HG02870 (cell line): ENCODE measurements around the gene POLD4.

Experiments used
- ATAC-seq: cut with Tn5 transposase; IDR thresholded peaks from one replicate; pipeline ENCODE4 v1.9.1; 2021; ENCODE audit warnings: mild to moderate bottlenecking, moderate library complexity; ENCODE audit not compliant: unreplicated experiment

The POLD4 gene

DNA sequence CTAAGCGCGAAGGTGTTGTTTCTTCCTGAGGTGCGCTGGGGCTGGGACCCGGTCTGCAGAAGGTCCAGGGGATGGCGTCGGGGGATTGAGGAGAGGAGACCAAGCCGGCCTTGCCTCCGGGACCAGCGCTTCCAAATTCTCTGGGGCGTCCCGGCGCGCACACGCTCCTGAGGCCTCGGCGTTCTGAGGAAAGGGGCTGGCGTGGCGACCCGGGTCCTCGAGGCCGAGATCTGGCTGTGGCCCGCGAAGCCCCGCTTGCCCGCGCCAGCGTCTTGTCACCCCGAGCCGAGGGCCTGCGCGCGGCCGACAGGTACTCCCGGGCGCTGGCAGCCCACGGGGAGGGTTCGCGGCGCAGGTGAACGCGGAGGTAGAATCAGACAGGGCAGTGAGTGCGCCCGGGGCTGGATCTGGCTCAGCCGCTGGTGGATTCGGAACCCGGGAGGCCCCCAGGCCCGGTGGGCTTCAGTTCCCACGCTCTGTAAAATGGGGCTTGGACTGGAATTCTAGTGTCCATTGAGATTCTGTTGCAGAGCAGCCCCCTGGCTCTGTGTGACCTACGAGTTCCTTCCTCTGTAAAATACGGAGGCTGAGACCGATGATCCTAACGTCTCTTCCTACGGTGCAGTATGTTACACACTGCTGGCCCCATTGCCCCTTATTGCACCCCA, 35.3 kb downstream of the POLD4 start:
- ATAC-seq = peak; percentile 9

DNA sequence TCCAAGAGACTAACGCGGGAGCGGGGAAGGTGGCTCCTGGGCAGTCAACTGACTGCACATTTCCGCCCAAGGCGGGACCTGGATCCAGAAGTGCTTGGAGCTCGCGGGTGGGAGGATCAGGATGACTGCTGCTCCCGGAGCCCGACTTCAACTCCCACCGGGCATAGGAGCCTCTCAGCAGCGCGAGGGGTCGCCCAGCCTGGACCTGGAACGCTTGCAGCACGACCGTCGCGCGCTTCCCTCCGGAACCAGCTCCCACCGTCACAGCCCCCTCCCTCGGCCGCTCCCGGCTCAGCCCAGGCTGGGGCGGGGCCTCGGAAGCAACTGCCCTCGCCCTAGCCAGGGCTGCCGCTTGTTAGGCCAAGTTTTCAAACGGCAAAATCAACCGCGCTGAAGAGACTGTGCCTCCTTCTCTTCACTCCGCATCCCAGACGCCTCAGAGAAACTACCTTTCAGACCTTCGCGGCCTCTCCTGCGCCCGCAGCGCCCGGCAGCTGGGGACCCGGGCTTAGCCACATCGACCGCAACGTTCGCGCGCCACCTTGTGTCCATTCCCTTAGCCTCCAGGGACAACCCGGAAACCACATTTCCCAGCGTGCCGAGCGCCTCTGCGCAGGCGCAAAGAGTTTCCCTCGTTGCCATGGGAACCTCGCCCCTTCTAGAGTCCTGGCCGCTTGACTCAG, 36.0 kb downstream of the POLD4 start:
- peak; percentile 79 for ATAC-seq

GRCh38 chr11:67316882-67317204, 36.5 kb downstream of the POLD4 start:
- no peak for ATAC-seq

GRCh38 chr11:67315325-67315909, 37.9 kb downstream of the POLD4 start:
- ATAC-seq = no peak

GRCh38 chr11:67314218-67314617, 39.1 kb downstream of the POLD4 start:
- no peak for ATAC-seq

GRCh38 chr11:67313125-67313890, 40.0 kb downstream of the POLD4 start:
- no peak for ATAC-seq

DNA sequence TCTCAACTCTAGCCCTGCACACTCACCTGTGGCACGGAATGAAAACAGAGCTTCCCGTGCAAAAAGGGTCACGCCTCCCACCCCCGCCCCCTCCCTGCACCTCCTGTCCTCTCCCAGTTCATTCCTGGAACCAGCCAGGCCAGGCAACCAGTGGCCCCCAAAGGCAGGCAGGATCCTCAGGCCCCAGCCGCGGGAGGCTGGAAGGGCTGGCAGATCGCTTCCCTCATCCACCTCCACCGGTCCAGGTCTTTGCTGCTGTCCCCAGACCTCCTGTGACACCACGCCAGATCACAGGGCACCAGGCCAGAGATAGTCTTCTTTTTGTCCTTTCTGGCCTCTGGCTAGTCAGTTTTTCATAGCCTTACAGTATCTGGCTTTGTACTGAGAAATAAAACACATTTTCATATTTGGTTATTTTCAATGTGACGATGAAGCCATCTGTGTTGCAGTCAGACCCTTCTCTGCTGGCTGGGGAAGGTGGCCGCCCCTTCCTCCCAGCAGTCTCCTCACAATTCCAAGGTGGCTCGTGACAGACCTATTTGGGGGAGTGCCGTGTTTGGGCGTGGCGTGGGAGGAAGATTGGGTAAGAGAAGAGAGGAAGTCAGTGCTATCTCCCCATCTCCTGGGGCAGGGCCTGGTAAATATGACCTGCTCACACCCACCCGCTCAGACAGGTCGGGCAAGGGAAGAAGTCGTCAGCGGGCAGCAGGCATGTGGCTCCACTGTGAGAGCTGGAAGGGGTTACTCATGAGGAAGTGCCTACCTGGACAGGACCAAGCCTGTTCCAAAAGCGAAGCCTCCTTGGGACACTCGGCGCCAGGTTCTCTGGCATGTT, 40.9 kb downstream of the POLD4 start:
- no peak for ATAC-seq

DNA sequence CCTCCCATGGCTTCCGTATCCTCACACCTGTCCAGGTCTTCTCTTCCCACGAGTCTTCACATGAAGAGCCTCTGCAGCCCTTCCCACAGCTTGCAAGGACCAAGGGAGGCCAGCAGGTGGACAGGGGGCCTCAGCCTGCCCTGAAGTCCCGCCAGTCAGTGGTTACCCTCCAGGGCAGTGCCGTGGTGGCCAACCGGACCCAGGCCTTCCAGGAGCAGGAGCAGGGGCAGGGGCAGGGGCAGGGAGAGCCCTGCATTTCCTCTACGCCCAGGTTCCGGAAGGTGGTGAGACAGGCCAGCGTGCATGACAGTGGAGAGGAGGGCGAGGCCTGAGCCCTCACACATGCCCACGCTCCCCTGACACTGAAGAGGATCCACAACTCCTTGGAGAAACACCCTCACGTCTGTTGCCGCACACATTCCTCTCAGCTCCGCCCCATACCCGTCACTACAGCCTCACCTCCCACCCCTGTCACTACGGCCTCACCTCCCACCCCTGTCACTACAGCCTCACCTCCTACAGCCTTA, 41.7 kb downstream of the POLD4 start:
- ATAC-seq = no peak

DNA sequence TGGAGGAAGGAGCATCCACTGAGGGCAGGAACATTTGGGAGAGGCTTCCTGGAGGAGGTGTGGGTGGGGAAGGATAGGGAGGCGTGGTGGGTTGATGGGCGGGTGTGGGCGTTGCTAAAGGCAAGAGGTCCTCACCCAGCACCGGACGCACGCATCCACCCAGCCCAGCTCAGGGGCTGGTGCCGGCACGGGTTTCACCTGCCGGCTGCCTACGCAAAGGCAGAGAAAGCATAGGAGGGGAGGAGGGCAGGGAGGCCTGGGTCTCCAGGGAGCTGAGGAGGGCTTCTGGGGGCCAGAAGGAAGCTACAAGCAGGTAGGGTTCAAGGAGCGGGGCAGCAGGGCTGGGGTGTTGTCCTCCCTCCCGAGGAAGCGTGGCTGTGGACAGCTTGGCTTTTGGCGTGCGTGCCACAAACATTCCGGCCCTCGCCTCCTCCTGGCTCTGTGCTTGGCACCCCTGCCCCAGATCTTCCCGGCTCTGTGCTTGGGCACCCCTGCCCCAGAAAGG, 42.2 kb downstream of the POLD4 start:
- ATAC-seq = no peak

DNA sequence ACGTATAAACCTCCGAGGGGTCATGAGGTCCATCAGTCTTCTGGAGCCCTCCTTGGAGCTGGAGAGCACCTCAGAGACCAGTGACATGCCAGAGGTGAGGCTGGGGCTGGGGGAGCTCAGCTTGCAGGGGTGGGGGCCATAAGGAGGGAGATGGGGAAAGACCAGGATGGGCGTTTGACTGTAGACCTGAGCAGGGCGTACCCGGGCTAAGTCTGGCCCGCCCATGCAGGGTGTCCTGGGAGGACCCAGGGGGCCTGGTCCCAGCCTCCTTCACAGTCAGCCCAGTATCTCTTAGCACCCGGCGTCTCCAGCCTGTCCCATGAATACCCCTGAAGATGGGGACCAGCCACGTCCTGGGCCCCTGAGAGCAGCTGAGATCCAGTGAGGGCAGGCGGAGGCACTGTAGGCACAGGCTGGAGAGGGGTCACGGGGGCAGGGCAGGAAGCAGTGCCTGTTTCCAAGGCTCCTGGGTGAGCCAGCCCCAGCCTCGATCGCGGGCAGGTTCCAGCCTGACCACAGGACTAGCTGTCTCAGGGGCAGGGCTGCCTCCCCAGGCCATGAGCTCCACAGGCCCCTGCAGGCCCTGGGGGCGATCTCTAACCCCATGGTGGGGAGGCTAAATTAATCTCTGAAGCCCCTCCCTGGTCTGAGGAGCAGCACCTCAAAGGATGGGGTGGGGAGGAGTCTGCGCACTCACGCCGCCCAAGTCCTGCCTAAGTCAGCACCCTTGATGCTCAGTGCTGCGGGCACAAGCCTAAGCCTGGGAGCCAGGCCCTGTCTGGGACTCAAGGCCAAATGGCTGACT, 42.9 kb downstream of the POLD4 start:
- ATAC-seq = no peak

DNA sequence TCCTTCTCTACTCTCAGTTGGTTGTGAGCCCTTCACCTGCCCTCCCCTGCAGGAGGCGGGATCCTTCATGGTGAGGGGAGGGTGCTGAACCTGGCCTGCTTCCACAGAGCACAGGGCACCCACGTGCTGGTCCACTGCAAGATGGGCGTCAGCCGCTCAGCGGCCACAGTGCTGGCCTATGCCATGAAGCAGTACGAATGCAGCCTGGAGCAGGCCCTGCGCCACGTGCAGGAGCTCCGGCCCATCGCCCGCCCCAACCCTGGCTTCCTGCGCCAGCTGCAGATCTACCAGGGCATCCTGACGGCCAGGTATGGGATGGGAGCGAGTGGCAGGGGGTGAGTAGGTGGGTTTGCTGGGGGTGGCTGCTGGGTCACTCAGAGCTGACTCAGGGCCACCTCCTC, 43.7 kb downstream of the POLD4 start:
- no peak for ATAC-seq

GRCh38 chr11:67309166-67309565, 44.2 kb downstream of the POLD4 start:
- ATAC-seq = no peak

- ATAC-seq = no peak
These were observed 45.1 kb downstream of the POLD4 start for GRCh38 chr11:67308031-67308866.

DNA sequence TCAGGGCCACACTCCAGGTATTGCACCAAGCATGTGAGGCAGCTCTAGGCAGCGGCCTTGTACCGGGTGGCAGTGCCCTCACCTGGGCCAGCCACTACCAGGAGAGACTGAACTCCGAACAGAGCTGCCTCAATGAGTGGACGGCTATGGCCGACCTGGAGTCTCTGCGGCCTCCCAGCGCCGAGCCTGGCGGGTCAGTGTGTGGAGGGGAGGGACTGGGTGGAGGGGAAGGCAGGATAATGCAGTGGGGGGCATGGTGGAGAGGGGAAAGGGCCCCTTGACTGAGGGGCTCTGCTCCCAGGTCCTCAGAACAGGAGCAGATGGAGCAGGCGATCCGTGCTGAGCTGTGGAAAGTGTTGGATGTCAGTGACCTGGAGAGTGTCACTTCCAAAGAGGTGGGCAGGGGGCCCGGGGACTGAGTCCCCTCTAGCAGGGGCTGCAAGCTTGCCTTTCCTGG, 45.8 kb downstream of the POLD4 start:
- no peak for ATAC-seq

DNA sequence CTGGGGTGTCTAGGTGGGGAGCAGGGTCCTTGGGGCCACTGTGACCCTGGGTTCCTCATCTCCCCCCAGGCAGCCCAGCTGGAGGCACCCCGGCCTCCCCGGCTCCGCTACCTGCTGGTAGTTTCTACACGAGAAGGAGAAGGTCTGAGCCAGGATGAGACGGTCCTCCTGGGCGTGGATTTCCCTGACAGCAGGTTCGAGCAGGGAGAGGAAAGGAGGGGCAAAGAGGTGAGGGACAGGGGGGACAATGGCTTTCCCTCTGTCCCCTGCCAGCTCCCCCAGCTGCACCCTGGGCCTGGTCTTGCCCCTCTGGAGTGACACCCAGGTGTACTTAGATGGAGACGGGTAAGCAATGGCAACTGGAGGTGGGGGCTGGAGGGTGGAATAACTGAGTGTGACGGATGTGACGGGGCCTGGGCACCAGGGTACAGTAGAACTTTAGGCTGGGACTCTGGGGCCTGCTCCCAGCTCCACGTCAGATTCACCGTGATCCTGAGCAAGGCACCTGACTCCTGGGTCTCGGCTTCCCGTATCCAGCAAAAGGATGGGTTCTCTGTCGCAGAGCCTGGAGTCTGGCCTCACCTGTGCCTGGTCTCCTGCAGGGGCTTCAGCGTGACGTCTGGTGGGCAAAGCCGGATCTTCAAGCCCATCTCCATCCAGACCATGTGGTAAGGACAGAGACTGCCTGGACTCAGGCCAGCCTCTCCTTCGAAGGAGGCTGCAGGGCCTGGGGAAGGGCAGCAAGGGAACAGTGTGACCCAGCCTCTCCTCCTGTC, 46.4 kb downstream of the POLD4 start:
- no peak for ATAC-seq

DNA sequence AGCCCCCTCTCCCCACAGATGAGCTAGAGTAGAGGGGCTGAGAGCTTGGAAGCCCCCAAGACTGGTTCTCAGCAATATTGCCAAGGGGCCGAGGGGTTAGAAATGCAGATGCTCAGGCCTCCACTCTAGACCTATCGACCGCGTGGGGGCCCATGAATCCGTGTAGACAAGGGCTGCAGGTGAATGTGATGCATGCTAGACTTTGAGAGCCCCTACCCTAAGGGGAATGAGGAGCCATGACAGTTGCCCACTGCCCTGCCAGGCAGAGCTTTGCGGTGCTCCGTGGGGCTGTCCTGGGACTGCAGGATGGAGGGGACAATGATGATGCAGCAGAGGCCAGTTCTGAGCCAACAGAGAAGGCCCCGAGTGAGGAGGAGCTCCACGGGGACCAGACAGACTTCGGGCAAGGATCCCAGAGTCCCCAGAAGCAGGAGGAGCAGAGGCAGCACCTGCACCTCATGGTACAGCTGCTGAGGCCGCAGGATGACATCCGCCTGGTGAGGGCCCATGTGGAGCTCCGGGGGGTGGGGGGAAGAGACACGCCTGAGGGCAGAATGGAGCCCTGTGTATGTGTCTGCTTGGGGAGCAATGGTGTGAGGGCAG, 48.7 kb downstream of the POLD4 start:
- no peak for ATAC-seq

GRCh38 chr11:67303835-67304411, 49.4 kb downstream of the POLD4 start:
- no peak for ATAC-seq
